SU-DHL-6 (cell line): ENCODE measurements around the gene UBE2J2.

ENCODE experiments used
- H2AFZ ChIP-seq: fragments of 200-600 bp; sonication (generic); 2 replicates; pipeline ENCODE4 v1.6.1; 2014; ENCODE audit warnings: low read depth, mild to moderate bottlenecking, moderate library complexity, mixed read lengths, antibody characterized with exemption, low read length; ENCODE audit not compliant: severe bottlenecking
- H3F3A ChIP-seq: fragments of 200-600 bp; shearing (Covaris generic); 2 replicates; pipeline ENCODE4 v1.6.0; 2016; ENCODE audit warnings: antibody characterized with exemption, mild to moderate bottlenecking; ENCODE audit not compliant: insufficient read depth
- H3K27ac ChIP-seq: fragments of 200-600 bp; sonication (generic); 2 replicates; pipeline ENCODE4 v1.5.1; 2016; ENCODE audit warnings: low read depth, mild to moderate bottlenecking, low read length, moderate library complexity, mixed read lengths
- H3K27me3 ChIP-seq: fragments of 200-600 bp; sonication (generic), shearing (Covaris generic); 2 replicates; pipeline ENCODE4 v1.6.0; 2014; ENCODE audit warnings: mild to moderate bottlenecking, low read length
- H3K36me3 ChIP-seq: fragments of 200-600 bp; sonication (generic); 2 replicates; pipeline ENCODE4 v1.6.1; 2014; ENCODE audit warnings: mild to moderate bottlenecking, low read length, mixed read lengths
- H3K4me2 ChIP-seq: fragments of 300-600, 200-600 bp; shearing (Covaris generic), sonication (generic); 2 replicates; pipeline ENCODE4 v1.6.0; 2014; ENCODE audit warnings: low read length, low read depth, mild to moderate bottlenecking; ENCODE audit not compliant: poor library complexity, severe bottlenecking
- H3K4me3 ChIP-seq: fragments of 200-600 bp; sonication (generic); 2 replicates; pipeline ENCODE4 v1.5.1; 2014; ENCODE audit warnings: antibody characterized with exemption, low read length, mild to moderate bottlenecking, mixed read lengths; ENCODE audit not compliant: insufficient read depth, poor library complexity, severe bottlenecking
- H3K79me2 ChIP-seq: fragments of 200-600 bp; sonication (generic); 2 replicates; pipeline ENCODE4 v1.6.1; 2014; ENCODE audit warnings: mild to moderate bottlenecking, low read length, moderate library complexity; ENCODE audit not compliant: insufficient read depth
- H3K9ac ChIP-seq: fragments of 200-600 bp; sonication (generic); 2 replicates; pipeline ENCODE4 v1.7.0; 2014; ENCODE audit warnings: mild to moderate bottlenecking, low read length
- H3K9me2 ChIP-seq: fragments of 200-600 bp; sonication (generic); replicated peaks from 2 replicates; pipeline ENCODE4 v1.6.1; 2014; ENCODE audit warnings: low read length; ENCODE audit not compliant: insufficient read depth
- H3K9me3 ChIP-seq: fragments of 200-600 bp; sonication (generic); 2 replicates; pipeline ENCODE4 v1.6.1; 2014; ENCODE audit warnings: low read length, mixed read lengths; ENCODE audit not compliant: insufficient read depth
- H4K20me1 ChIP-seq: fragments of 200-600 bp; sonication (generic); 2 replicates; pipeline ENCODE4 v1.6.1; 2014; ENCODE audit warnings: low read depth, mild to moderate bottlenecking, antibody characterized with exemption, low read length, moderate library complexity, mixed read lengths
- CTCF ChIP-seq: fragments of 200-600 bp; sonication (generic); IDR thresholded peaks from one replicate; pipeline ENCODE4 v1.5.1; 2017; ENCODE audit warnings: antibody characterized with exemption, mild to moderate bottlenecking, low read length, moderate library complexity; ENCODE audit not compliant: insufficient read depth, poor library complexity, severe bottlenecking
- EZH2phosphoT487 ChIP-seq: fragments of 200-600 bp; sonication (generic), shearing (Covaris generic); conservative IDR thresholded peaks from 2 replicates; pipeline ENCODE4 v1.6.1; 2018; ENCODE audit warnings: mild to moderate bottlenecking, antibody characterized with exemption, low read length, moderate library complexity, mixed read lengths

Gene UBE2J2

GRCh38 chr1:1229770-1230169, 43.9 kb downstream of the UBE2J2 start:
- no peak for TF ChIP-seq CTCF
- TF ChIP-seq EZH2phosphoT487 = no peak
- H3K9ac ChIP-seq = no peak overlapping the region
- no peak overlapping the region for H3K4me3 ChIP-seq
- peaks cover 40% of the 10 kb centered on the region for H3K79me2 ChIP-seq
- H3K9me3 ChIP-seq = no peaks in the 10 kb centered on the region
- no peaks in the 10 kb centered on the region for H3K36me3 ChIP-seq
- H4K20me1 ChIP-seq = no peaks in the 10 kb centered on the region
- no peak overlapping the region for H2AFZ ChIP-seq
- no peaks in the 10 kb centered on the region for H3K9me2 ChIP-seq
- H3K27me3 ChIP-seq = no peaks in the 10 kb centered on the region
- H3K4me2 ChIP-seq = no peak overlapping the region
- no peak overlapping the region for H3K27ac ChIP-seq
- no peaks in the 10 kb centered on the region for H3F3A ChIP-seq

- no peak for TF ChIP-seq EZH2phosphoT487
- no peak for TF ChIP-seq CTCF
- H4K20me1 ChIP-seq = no peaks in the 10 kb centered on the region
- no peak overlapping the region for H2AFZ ChIP-seq
- H3K4me2 ChIP-seq = no peak overlapping the region
- H3K79me2 ChIP-seq = peaks cover 42% of the 10 kb centered on the region
- H3K9me2 ChIP-seq = no peaks in the 10 kb centered on the region
- H3F3A ChIP-seq = no peaks in the 10 kb centered on the region
- no peak overlapping the region for H3K4me3 ChIP-seq
- H3K9ac ChIP-seq = no peak overlapping the region
- no peak overlapping the region for H3K27ac ChIP-seq
- H3K27me3 ChIP-seq = no peaks in the 10 kb centered on the region
- H3K9me3 ChIP-seq = no peaks in the 10 kb centered on the region
- H3K36me3 ChIP-seq = no peaks in the 10 kb centered on the region
Measured at GRCh38 chr1:1228596-1229321, 44.9 kb downstream of the UBE2J2 start.

GRCh38 chr1:1228187-1228586, 45.5 kb downstream of the UBE2J2 start:
- Histone ChIP-seq H3F3A (no peaks in the 10 kb centered on the region), H3K4me2 (no peak overlapping the region), H3K27ac (no peak overlapping the region), H3K36me3 (no peaks in the 10 kb centered on the region), H4K20me1 (no peaks in the 10 kb centered on the region), H3K9me2 (no peaks in the 10 kb centered on the region), H3K9me3 (no peaks in the 10 kb centered on the region), H3K27me3 (no peaks in the 10 kb centered on the region), H3K4me3 (no peak overlapping the region), H3K79me2 (peaks cover 42% of the 10 kb centered on the region), H2AFZ (no peak overlapping the region), H3K9ac (no peak overlapping the region)
- TF ChIP-seq EZH2phosphoT487 = no peak
- no peak for TF ChIP-seq CTCF
